WTC11 (cell line): ENCODE measurements around the gene RHOB. TPM values are rescaled to one million over a fixed set of nuclear protein-coding genes. Genes with fewer than 3 reads are reported as not detected.

ENCODE experiments used
- ATAC-seq: fragments of 200-7000 bp; cut with Tn5 transposase; 2 replicates; pipeline ENCODE4 v1.10.0; 2021; ENCODE audit warnings: mild to moderate bottlenecking, moderate library complexity
- CTCF ChIA-PET: fragments of 300-600 bp; sonication (Branson Sonifier 250); formaldehyde crosslinking; loops from one replicate; lab custom pipeline; 2021; ENCODE audit warnings: antibody characterized with exemption; lab: Charles Lee
- POLR2A ChIA-PET: fragments of 350-600 bp; sonication (Branson Sonifier 250); formaldehyde crosslinking; loops from one replicate; lab custom pipeline; 2021; ENCODE audit warnings: antibody characterized with exemption; lab: Charles Lee
- DNase-seq: peaks from one replicate; pipeline ENCODE4 v3.0.0; 2021; ENCODE audit warnings: low spot score
- H3K27ac Mint-ChIP-seq: 2 replicates; pipeline ENCODE4 v1.8.0; 2021; ENCODE audit warnings: mixed read lengths
- H3K27me3 Mint-ChIP-seq: 2 replicates; pipeline ENCODE4 v1.8.0; 2021; ENCODE audit warnings: low read depth, mild to moderate bottlenecking, moderate library complexity, mixed read lengths
- H3K36me3 Mint-ChIP-seq: 2 replicates; pipeline ENCODE4 v1.8.0; 2021; ENCODE audit warnings: mixed read lengths
- H3K4me1 Mint-ChIP-seq: 2 replicates; pipeline ENCODE4 v1.8.0; 2022; ENCODE audit warnings: mixed read lengths
- H3K4me3 Mint-ChIP-seq: 2 replicates; pipeline ENCODE4 v1.8.0; 2021; ENCODE audit warnings: mild to moderate bottlenecking, moderate library complexity, mixed read lengths
- H3K9me3 Mint-ChIP-seq: 2 replicates; pipeline ENCODE4 v1.8.0; 2021; ENCODE audit warnings: mixed read lengths
- ELF4 ChIP-seq: sonication (generic); formaldehyde crosslinking; IDR thresholded peaks from 2 replicates; pipeline ENCODE4 v1.8.1; 2022; ENCODE audit warnings: low read depth, mild to moderate bottlenecking, moderate library complexity, missing genetic modification reagents
- GABPB1 ChIP-seq: sonication (generic); formaldehyde crosslinking; IDR thresholded peaks from 2 replicates; pipeline ENCODE4 v1.8.1; 2023; ENCODE audit warnings: mild to moderate bottlenecking, missing genetic modification reagents
- HMGA2 ChIP-seq: fragments of 250-450 bp; sonication (Bioruptor Pico); IDR thresholded peaks from 2 replicates; pipeline ENCODE4 v1.4.0; 2021; ENCODE audit warnings: mild to moderate bottlenecking, moderate library complexity
- IRF2 ChIP-seq: sonication (generic); formaldehyde crosslinking; IDR thresholded peaks from 2 replicates; pipeline ENCODE4 v1.8.0; 2022; ENCODE audit warnings: low read depth, missing genetic modification reagents, borderline replicate concordance
- JAZF1 ChIP-seq: fragments of 250-450 bp; sonication (Bioruptor Pico); IDR thresholded peaks from 2 replicates; pipeline ENCODE4 v1.9.0; 2021; ENCODE audit warnings: moderate library complexity, mild to moderate bottlenecking, inconsistent platforms
- KAT7 ChIP-seq: sonication (generic); formaldehyde crosslinking; IDR thresholded peaks from 2 replicates; pipeline ENCODE4 v1.8.1; 2023; ENCODE audit warnings: missing genetic modification reagents, mild to moderate bottlenecking, borderline replicate concordance
- MYBL2 ChIP-seq: sonication (generic); formaldehyde crosslinking; IDR thresholded peaks from 2 replicates; pipeline ENCODE4 v1.8.1; 2023; ENCODE audit warnings: mild to moderate bottlenecking, moderate library complexity, missing genetic modification reagents
- NFATC4 ChIP-seq: fragments of 250-450 bp; sonication (Bioruptor Pico); IDR thresholded peaks from 2 replicates; pipeline ENCODE4 v1.9.0; 2021; ENCODE audit warnings: mild to moderate bottlenecking
- NR3C1 ChIP-seq: sonication (generic); formaldehyde crosslinking; conservative IDR thresholded peaks from 2 replicates; pipeline ENCODE4 v1.8.1; 2023; ENCODE audit warnings: low read depth, mild to moderate bottlenecking, missing genetic modification reagents
- OVOL2 ChIP-seq: fragments of 250-450 bp; sonication (Bioruptor Pico); IDR thresholded peaks from 2 replicates; pipeline ENCODE4 v1.9.0; 2021; ENCODE audit warnings: mild to moderate bottlenecking, borderline replicate concordance
- RELA ChIP-seq: sonication (generic); formaldehyde crosslinking; IDR thresholded peaks from 2 replicates; pipeline ENCODE4 v1.8.1; 2022; ENCODE audit warnings: missing genetic modification reagents, mild to moderate bottlenecking, borderline replicate concordance
- TEAD1 ChIP-seq: sonication (generic); formaldehyde crosslinking; IDR thresholded peaks from 2 replicates; pipeline ENCODE4 v1.8.0; 2022; ENCODE audit warnings: mild to moderate bottlenecking, missing genetic modification reagents
- ZBTB21 ChIP-seq: sonication (generic); formaldehyde crosslinking; IDR thresholded peaks from 2 replicates; pipeline ENCODE4 v1.8.1; 2023; ENCODE audit warnings: mild to moderate bottlenecking, missing genetic modification reagents, borderline replicate concordance
- ZNF138 ChIP-seq: sonication (generic); formaldehyde crosslinking; conservative IDR thresholded peaks from 2 replicates; pipeline ENCODE4 v1.8.1; 2022; ENCODE audit warnings: mild to moderate bottlenecking, moderate library complexity, missing genetic modification reagents
- ZNF232 ChIP-seq: sonication (generic); formaldehyde crosslinking; IDR thresholded peaks from 2 replicates; pipeline ENCODE4 v1.8.0; 2022; ENCODE audit warnings: mild to moderate bottlenecking, missing genetic modification reagents
- total RNA-seq: library from RNA; stranded (reverse); gene quantifications from 3 replicates; pipeline ENCODE4 v1.2.3, GENCODE V29; 2021
- TF ChIP-seq, protein P1 (sequence below): fragments of 250-450 bp; sonication (Bioruptor Pico); IDR thresholded peaks from 2 replicates; pipeline ENCODE4 v1.9.0; 2021; ENCODE audit warnings: mild to moderate bottlenecking
- TF ChIP-seq, protein P2 (sequence below): sonication (generic); formaldehyde crosslinking; IDR thresholded peaks from 2 replicates; pipeline ENCODE4 v1.8.1; 2023; ENCODE audit warnings: mild to moderate bottlenecking, missing genetic modification reagents, borderline replicate concordance
- TF ChIP-seq, protein P3 (sequence below): sonication (generic); formaldehyde crosslinking; IDR thresholded peaks from 2 replicates; pipeline ENCODE4 v1.8.0; 2022; ENCODE audit warnings: mild to moderate bottlenecking, missing genetic modification reagents
- TF ChIP-seq, protein P4 (sequence below): sonication (generic); formaldehyde crosslinking; IDR thresholded peaks from 2 replicates; pipeline ENCODE4 v1.8.0; 2023; ENCODE audit warnings: missing genetic modification reagents, mild to moderate bottlenecking, borderline replicate concordance
- TF ChIP-seq, protein P5 (sequence below): fragments of 250-450 bp; sonication (Bioruptor Pico); IDR thresholded peaks from 2 replicates; pipeline ENCODE4 v1.9.0; 2021; ENCODE audit warnings: mild to moderate bottlenecking, borderline replicate concordance

The RHOB gene
- total RNA-seq, 1 experiment from 2014 or later: 20.4 TPM

DNA sequence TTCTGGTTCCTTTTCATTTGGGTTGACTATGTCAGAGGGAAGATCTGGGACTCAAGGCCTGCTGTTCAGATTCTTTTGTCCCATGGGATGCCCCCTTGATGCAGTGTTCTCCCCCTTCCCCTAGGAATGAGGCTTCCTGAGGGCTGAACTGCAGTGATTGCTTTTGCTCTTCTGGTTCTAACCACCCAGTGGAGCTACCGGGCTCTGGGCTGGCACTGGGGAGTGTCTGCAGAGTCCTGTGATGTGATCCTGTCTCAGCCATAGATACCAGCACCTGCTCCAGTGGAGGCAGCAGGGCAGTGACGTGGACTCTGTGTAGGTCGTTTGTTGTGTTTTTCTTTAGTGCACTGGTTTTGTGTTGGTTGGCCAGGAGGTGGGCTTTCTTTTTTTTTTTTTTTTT lies 32.1 kb upstream of the RHOB start (continued):
- no peak for TF ChIP-seq NR3C1
- no peak for TF ChIP-seq ZBTB21
- no peak for TF ChIP-seq ZNF138

DNA sequence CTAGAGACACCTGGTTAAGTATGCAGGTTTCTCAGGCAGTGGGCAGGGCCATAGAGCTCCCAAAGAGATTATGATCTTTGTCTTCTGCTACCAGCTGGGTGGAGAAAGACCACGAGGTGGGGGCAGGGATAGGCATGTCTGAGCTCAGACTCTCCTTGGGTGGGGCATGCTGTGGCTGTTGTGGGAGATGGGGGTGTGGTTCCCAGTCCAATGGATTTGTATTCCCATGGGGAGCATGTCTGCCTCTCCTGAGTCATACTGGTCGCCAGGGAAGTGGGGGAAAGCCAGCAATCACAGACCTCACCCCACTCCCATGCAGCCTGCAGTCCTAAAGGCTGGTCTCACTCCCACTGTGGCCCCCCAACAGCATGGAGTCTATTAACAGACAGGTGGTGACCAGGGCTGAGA lies 31.4 kb upstream of the RHOB start:
- ATAC-seq: no peak
- H3K9me3 Mint-ChIP-seq: peaks cover 3% of the 10 kb centered on the region; the same call in 1 of the 2 replicates
- ChIA-PET CTCF (interaction anchor here (0.6 to 1.6 kb wide), 11 partner anchors 25 to 260 kb away, joined by 3 to 9 read pairs (median 4); partner anchors contain the start of genes HS1BP3 and RHOB), POLR2A (interaction anchor here (1.2 kb wide), 1 partner anchor 31 kb away, joined by 5 read pairs; the partner anchor contains the start of gene RHOB)
- no peak for DNase-seq
- H3K27ac Mint-ChIP-seq: no peak overlapping the region
- H3K27me3 Mint-ChIP-seq: no peaks in the 10 kb centered on the region
- H3K4me1 Mint-ChIP-seq: 0 out of 2 replicates have a peak, but pooled peaks cover 6% of the 10 kb centered on the region
- no peak overlapping the region for H3K4me3 Mint-ChIP-seq
- no peaks in the 10 kb centered on the region for H3K36me3 Mint-ChIP-seq
- TF ChIP-seq GABPB1 (CRISPR knock-in tag) (no peak), KAT7 (CRISPR knock-in tag) (no peak), ZNF232 (no peak), OVOL2 (CRISPR knock-in tag) (no peak), IRF2 (CRISPR knock-in tag) (no peak), JAZF1 (no peak), HMGA2 (CRISPR knock-in tag) (no peak), ELF4 (CRISPR knock-in tag) (no peak), TEAD1 (CRISPR knock-in tag) (no peak)
- TF ChIP-seq, protein P1, sequence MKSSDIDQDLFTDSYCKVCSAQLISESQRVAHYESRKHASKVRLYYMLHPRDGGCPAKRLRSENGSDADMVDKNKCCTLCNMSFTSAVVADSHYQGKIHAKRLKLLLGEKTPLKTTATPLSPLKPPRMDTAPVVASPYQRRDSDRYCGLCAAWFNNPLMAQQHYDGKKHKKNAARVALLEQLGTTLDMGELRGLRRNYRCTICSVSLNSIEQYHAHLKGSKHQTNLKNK: no peak
- TF ChIP-seq, protein P2, sequence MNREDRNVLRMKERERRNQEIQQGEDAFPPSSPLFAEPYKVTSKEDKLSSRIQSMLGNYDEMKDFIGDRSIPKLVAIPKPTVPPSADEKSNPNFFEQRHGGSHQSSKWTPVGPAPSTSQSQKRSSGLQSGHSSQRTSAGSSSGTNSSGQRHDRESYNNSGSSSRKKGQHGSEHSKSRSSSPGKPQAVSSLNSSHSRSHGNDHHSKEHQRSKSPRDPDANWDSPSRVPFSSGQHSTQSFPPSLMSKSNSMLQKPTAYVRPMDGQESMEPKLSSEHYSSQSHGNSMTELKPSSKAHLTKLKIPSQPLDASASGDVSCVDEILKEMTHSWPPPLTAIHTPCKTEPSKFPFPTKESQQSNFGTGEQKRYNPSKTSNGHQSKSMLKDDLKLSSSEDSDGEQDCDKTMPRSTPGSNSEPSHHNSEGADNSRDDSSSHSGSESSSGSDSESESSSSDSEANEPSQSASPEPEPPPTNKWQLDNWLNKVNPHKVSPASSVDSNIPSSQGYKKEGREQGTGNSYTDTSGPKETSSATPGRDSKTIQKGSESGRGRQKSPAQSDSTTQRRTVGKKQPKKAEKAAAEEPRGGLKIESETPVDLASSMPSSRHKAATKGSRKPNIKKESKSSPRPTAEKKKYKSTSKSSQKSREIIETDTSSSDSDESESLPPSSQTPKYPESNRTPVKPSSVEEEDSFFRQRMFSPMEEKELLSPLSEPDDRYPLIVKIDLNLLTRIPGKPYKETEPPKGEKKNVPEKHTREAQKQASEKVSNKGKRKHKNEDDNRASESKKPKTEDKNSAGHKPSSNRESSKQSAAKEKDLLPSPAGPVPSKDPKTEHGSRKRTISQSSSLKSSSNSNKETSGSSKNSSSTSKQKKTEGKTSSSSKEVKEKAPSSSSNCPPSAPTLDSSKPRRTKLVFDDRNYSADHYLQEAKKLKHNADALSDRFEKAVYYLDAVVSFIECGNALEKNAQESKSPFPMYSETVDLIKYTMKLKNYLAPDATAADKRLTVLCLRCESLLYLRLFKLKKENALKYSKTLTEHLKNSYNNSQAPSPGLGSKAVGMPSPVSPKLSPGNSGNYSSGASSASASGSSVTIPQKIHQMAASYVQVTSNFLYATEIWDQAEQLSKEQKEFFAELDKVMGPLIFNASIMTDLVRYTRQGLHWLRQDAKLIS (CRISPR knock-in tag): no peak
- TF ChIP-seq, protein P3, sequence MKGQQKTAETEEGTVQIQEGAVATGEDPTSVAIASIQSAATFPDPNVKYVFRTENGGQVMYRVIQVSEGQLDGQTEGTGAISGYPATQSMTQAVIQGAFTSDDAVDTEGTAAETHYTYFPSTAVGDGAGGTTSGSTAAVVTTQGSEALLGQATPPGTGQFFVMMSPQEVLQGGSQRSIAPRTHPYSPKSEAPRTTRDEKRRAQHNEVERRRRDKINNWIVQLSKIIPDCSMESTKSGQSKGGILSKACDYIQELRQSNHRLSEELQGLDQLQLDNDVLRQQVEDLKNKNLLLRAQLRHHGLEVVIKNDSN: no peak
- TF ChIP-seq, protein P4, sequence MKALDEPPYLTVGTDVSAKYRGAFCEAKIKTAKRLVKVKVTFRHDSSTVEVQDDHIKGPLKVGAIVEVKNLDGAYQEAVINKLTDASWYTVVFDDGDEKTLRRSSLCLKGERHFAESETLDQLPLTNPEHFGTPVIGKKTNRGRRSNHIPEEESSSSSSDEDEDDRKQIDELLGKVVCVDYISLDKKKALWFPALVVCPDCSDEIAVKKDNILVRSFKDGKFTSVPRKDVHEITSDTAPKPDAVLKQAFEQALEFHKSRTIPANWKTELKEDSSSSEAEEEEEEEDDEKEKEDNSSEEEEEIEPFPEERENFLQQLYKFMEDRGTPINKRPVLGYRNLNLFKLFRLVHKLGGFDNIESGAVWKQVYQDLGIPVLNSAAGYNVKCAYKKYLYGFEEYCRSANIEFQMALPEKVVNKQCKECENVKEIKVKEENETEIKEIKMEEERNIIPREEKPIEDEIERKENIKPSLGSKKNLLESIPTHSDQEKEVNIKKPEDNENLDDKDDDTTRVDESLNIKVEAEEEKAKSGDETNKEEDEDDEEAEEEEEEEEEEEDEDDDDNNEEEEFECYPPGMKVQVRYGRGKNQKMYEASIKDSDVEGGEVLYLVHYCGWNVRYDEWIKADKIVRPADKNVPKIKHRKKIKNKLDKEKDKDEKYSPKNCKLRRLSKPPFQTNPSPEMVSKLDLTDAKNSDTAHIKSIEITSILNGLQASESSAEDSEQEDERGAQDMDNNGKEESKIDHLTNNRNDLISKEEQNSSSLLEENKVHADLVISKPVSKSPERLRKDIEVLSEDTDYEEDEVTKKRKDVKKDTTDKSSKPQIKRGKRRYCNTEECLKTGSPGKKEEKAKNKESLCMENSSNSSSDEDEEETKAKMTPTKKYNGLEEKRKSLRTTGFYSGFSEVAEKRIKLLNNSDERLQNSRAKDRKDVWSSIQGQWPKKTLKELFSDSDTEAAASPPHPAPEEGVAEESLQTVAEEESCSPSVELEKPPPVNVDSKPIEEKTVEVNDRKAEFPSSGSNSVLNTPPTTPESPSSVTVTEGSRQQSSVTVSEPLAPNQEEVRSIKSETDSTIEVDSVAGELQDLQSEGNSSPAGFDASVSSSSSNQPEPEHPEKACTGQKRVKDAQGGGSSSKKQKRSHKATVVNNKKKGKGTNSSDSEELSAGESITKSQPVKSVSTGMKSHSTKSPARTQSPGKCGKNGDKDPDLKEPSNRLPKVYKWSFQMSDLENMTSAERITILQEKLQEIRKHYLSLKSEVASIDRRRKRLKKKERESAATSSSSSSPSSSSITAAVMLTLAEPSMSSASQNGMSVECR: no peak

DNA sequence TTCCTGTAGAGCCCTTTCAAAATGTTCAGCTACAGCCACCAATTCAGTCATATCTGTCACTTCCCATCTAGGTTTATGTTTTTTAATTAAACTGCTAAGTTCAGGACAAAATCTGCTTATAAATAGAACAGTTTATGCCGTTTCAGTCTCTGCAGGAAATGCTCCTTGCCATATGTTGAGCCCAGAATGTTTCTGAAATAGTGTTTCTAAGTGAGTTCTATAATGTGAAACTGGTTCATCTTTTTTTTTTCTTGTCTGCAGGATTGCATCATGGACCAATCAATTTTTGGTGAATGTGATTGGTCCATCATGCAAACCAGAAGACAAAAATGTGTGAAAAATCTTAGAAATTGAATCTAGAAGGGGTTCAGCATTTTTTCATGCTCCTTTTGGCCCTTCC lies 30.2 kb upstream of the RHOB start:
- Mint-ChIP-seq H3K4me1 (0 out of 2 replicates have a peak, but pooled peaks cover 6% of the 10 kb centered on the region), H3K4me3 (no peak overlapping the region), H3K36me3 (no peaks in the 10 kb centered on the region), H3K9me3 (peaks cover 3% of the 10 kb centered on the region; the same call in 1 of the 2 replicates), H3K27me3 (no peaks in the 10 kb centered on the region), H3K27ac (no peak overlapping the region)
- POLR2A ChIA-PET: no interaction called here
- CTCF ChIA-PET: no interaction called here
- no peak for ATAC-seq
- no peak for DNase-seq
- no peak for TF ChIP-seq RELA (CRISPR knock-in tag)
- no peak for TF ChIP-seq NFATC4
- TF ChIP-seq, protein P5, sequence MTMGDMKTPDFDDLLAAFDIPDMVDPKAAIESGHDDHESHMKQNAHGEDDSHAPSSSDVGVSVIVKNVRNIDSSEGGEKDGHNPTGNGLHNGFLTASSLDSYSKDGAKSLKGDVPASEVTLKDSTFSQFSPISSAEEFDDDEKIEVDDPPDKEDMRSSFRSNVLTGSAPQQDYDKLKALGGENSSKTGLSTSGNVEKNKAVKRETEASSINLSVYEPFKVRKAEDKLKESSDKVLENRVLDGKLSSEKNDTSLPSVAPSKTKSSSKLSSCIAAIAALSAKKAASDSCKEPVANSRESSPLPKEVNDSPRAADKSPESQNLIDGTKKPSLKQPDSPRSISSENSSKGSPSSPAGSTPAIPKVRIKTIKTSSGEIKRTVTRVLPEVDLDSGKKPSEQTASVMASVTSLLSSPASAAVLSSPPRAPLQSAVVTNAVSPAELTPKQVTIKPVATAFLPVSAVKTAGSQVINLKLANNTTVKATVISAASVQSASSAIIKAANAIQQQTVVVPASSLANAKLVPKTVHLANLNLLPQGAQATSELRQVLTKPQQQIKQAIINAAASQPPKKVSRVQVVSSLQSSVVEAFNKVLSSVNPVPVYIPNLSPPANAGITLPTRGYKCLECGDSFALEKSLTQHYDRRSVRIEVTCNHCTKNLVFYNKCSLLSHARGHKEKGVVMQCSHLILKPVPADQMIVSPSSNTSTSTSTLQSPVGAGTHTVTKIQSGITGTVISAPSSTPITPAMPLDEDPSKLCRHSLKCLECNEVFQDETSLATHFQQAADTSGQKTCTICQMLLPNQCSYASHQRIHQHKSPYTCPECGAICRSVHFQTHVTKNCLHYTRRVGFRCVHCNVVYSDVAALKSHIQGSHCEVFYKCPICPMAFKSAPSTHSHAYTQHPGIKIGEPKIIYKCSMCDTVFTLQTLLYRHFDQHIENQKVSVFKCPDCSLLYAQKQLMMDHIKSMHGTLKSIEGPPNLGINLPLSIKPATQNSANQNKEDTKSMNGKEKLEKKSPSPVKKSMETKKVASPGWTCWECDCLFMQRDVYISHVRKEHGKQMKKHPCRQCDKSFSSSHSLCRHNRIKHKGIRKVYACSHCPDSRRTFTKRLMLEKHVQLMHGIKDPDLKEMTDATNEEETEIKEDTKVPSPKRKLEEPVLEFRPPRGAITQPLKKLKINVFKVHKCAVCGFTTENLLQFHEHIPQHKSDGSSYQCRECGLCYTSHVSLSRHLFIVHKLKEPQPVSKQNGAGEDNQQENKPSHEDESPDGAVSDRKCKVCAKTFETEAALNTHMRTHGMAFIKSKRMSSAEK (CRISPR knock-in tag): no peak
- no peak for TF ChIP-seq NR3C1
- no peak for TF ChIP-seq MYBL2 (CRISPR knock-in tag)
- TF ChIP-seq GABPB1 (CRISPR knock-in tag): no peak; the same call in 1 of the 2 replicates
